KMS-11 (cell line): ENCODE measurements around the gene GFPT1.

Experiments
- H2AFZ ChIP-seq: fragments of 200-600 bp; sonication (generic); 2 replicates; pipeline ENCODE4 v1.6.1; 2016; ENCODE audit warnings: antibody characterized with exemption, mixed run types, low read depth
- H3K27ac ChIP-seq: fragments of 200-600 bp; sonication (generic); 2 replicates; pipeline ENCODE4 v1.6.1; 2016; ENCODE audit warnings: mild to moderate bottlenecking, mixed run types
- H3K27me3 ChIP-seq: fragments of 200-600 bp; sonication (generic); 2 replicates; pipeline ENCODE4 v1.6.1; 2017; ENCODE audit warnings: mild to moderate bottlenecking, low read depth, mixed run types, moderate library complexity; ENCODE audit not compliant: insufficient read depth
- H3K36me3 ChIP-seq: fragments of 200-600 bp; sonication (generic); 2 replicates; pipeline ENCODE4 v1.6.1; 2017; ENCODE audit warnings: mild to moderate bottlenecking, mixed run types; ENCODE audit not compliant: insufficient read depth
- H3K4me1 ChIP-seq: fragments of 200-600 bp; sonication (generic); 2 replicates; pipeline ENCODE4 v1.6.1; 2016; ENCODE audit warnings: mild to moderate bottlenecking, low read depth, mixed run types; ENCODE audit not compliant: poor library complexity, severe bottlenecking
- H3K4me2 ChIP-seq: fragments of 200-600 bp; sonication (generic); 2 replicates; pipeline ENCODE4 v1.7.0; 2016; ENCODE audit warnings: mild to moderate bottlenecking, mixed run types
- H3K4me3 ChIP-seq: fragments of 200-600 bp; sonication (generic); IDR thresholded peaks from 2 replicates; pipeline ENCODE4 v1.6.1; 2017; ENCODE audit warnings: low read depth, low read length, mixed read lengths; ENCODE audit not compliant: insufficient read depth
- H3K79me2 ChIP-seq: fragments of 200-600 bp; sonication (generic); 2 replicates; pipeline ENCODE4 v1.6.1; 2016; ENCODE audit warnings: low read depth, mixed run types; ENCODE audit not compliant: insufficient read depth
- H3K9ac ChIP-seq: fragments of 200-600 bp; sonication (generic); 2 replicates; pipeline ENCODE4 v1.6.1; 2016; ENCODE audit warnings: mild to moderate bottlenecking, mixed run types
- H4K20me1 ChIP-seq: fragments of 200-600 bp; sonication (generic); 2 replicates; pipeline ENCODE4 v1.6.1; 2016; ENCODE audit warnings: mild to moderate bottlenecking, mixed run types; ENCODE audit not compliant: insufficient read depth
- CTCF ChIP-seq: fragments of 200-600 bp; sonication (generic); conservative IDR thresholded peaks from 2 replicates; pipeline ENCODE4 v1.6.1; 2017; ENCODE audit warnings: low read depth, mild to moderate bottlenecking, antibody characterized with exemption, low read length, moderate library complexity, mixed read lengths

GFPT1 gene

DNA sequence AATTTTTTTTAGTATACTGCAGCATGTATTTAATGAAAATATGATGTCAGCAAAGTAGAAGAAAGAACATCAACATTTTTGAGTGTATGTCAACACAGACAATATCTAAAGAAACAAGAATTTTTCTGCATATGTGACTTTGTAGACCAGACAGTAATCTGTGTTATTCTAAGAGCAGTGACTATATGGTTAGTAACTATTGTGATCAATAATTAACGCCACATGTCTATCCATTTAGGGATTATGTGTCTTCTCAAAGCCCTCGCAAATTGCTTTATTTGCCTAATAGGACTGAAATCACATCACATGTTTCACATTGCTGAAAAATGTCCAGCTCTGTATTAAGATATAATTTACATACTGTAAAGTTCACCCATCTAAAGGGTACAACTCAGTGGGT lies 107.8 kb downstream of the GFPT1 start:
- H3K9ac ChIP-seq, result no peak overlapping the region
- TF ChIP-seq CTCF, result no peak
- no peak overlapping the region for H2AFZ ChIP-seq
- no peaks in the 10 kb centered on the region for H3K4me1 ChIP-seq
- H3K79me2 ChIP-seq, result no peaks in the 10 kb centered on the region
- H3K4me2 ChIP-seq, result no peak overlapping the region
- no peaks in the 10 kb centered on the region for H3K27me3 ChIP-seq
- no peaks in the 10 kb centered on the region for H4K20me1 ChIP-seq
- no peak overlapping the region for H3K27ac ChIP-seq
- H3K4me3 ChIP-seq, result no peak overlapping the region
- no peaks in the 10 kb centered on the region for H3K36me3 ChIP-seq

DNA sequence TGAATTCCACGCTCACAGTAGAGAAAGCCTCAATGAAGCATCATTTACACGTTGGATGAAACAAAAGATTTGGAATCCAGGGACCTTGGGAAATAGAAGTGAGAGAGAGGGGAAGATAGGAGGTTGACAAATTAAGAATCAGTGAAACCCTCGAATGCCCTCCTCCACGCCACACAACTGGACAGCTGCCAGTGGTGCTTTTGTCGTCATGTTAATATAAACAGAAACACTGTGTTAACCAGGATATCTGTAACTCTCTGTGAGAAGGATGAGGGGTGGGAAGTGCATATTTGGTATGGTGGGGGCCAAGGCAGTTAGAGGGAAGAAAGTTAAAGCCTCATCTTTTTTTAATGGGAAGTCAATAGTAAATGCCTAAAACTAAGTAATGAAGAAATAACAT lies 108.7 kb downstream of the GFPT1 start:
- H3K4me2 ChIP-seq, result no peak overlapping the region
- H2AFZ ChIP-seq, result no peak overlapping the region
- TF ChIP-seq CTCF, result no peak
- no peaks in the 10 kb centered on the region for H4K20me1 ChIP-seq
- no peaks in the 10 kb centered on the region for H3K79me2 ChIP-seq
- no peaks in the 10 kb centered on the region for H3K36me3 ChIP-seq
- H3K27me3 ChIP-seq, result no peaks in the 10 kb centered on the region
- no peaks in the 10 kb centered on the region for H3K4me1 ChIP-seq
- no peak overlapping the region for H3K9ac ChIP-seq
- H3K4me3 ChIP-seq, result no peak overlapping the region
- H3K27ac ChIP-seq, result no peak overlapping the region

GRCh38 chr2:69275490-69275889 lies 111.5 kb downstream of the GFPT1 start:
- Histone ChIP-seq H3K9ac (no peak overlapping the region), H3K4me2 (no peak overlapping the region), H4K20me1 (no peaks in the 10 kb centered on the region), H3K27ac (no peak overlapping the region), H3K27me3 (no peaks in the 10 kb centered on the region), H3K4me1 (no peaks in the 10 kb centered on the region), H2AFZ (no peak overlapping the region), H3K79me2 (no peaks in the 10 kb centered on the region), H3K4me3 (no peak overlapping the region), H3K36me3 (no peaks in the 10 kb centered on the region)
- TF ChIP-seq CTCF, result no peak

- Histone ChIP-seq H4K20me1 (no peaks in the 10 kb centered on the region), H3K4me3 (no peak overlapping the region), H3K79me2 (no peaks in the 10 kb centered on the region), H3K27ac (no peak overlapping the region), H2AFZ (no peak overlapping the region), H3K4me2 (no peak overlapping the region), H3K4me1 (no peaks in the 10 kb centered on the region), H3K9ac (no peak overlapping the region), H3K36me3 (no peaks in the 10 kb centered on the region), H3K27me3 (no peaks in the 10 kb centered on the region)
- no peak for TF ChIP-seq CTCF
Observed at GRCh38 chr2:69272803-69273471, 114.1 kb downstream of the GFPT1 start.
